Astrocyte of the cerebellum (primary cell): ENCODE measurements around the gene SLC12A8.

Source experiments
- DNase-seq: peaks from one replicate; pipeline ENCODE4 v3.0.0-alpha.2; 2011; ENCODE audit warnings: low read depth
- H3K4me3 ChIP-seq: 2 replicates; pipeline ENCODE4 v1.5.1; 2011; ENCODE audit warnings: mild to moderate bottlenecking, low read depth, low read length, moderate library complexity
- in situ Hi-C: cut with HindIII; loops from 2 replicates; pipeline ENCODE4 v1.10.0; 2017; ENCODE audit warnings: low sequenced_read_pairs
- TF ChIP-seq, protein P1 (sequence below): IDR thresholded peaks from 2 replicates; pipeline ENCODE4 v1.5.1; 2012; ENCODE audit warnings: low read length, low read depth, moderate library complexity, mild to moderate bottlenecking; ENCODE audit errors: missing control alignments

The SLC12A8 gene

DNA sequence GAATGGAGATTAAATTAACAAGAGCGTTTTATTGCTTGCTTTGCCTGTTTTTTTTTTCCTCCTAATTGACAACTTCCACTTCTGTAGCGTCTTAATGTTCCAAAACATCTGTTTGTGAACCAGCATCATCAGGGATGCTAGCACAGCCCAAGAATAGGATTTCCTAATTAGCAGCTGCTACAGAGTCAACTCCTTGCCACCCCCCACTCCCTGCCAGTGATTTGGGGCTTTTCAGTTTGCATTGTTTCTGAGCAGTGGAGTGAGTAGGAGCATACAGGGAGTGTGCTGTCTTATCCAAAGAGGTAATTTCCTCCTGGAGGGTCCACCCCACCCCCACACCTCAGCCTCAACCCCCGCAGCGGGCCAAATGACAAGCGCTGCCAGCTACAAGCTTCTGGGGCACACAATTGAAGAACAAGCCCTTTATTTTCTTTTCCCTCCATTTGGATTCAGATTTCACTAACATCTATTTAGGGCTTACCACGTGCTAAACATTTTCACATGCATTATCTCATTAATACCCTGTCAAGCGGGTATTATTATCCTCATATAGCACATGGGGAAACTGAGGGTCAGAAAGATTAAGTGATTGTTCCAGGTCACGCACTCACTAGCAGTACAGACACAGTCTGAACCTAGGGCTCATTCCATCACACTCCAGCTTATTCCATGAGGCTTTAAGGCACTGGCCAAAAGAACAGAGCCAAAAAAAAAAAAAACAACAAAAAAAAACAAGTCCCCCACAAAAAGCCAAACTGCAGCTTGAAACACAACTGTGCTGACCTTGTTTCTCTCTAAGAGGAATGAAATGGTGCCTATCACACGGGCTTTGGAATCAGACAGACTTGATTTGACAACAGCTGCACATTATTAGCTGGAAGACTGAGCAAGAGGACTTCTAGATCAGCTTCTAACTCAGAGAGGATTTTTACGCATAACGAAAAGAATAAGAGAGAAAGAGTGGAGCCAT lies 173.1 kb downstream of the SLC12A8 start:
- H3K4me3 ChIP-seq: no peak overlapping the region
- in situ Hi-C loops: no loop called here
- DNase-seq: no peak
- TF ChIP-seq, protein P1, sequence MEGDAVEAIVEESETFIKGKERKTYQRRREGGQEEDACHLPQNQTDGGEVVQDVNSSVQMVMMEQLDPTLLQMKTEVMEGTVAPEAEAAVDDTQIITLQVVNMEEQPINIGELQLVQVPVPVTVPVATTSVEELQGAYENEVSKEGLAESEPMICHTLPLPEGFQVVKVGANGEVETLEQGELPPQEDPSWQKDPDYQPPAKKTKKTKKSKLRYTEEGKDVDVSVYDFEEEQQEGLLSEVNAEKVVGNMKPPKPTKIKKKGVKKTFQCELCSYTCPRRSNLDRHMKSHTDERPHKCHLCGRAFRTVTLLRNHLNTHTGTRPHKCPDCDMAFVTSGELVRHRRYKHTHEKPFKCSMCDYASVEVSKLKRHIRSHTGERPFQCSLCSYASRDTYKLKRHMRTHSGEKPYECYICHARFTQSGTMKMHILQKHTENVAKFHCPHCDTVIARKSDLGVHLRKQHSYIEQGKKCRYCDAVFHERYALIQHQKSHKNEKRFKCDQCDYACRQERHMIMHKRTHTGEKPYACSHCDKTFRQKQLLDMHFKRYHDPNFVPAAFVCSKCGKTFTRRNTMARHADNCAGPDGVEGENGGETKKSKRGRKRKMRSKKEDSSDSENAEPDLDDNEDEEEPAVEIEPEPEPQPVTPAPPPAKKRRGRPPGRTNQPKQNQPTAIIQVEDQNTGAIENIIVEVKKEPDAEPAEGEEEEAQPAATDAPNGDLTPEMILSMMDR: no peak

DNA sequence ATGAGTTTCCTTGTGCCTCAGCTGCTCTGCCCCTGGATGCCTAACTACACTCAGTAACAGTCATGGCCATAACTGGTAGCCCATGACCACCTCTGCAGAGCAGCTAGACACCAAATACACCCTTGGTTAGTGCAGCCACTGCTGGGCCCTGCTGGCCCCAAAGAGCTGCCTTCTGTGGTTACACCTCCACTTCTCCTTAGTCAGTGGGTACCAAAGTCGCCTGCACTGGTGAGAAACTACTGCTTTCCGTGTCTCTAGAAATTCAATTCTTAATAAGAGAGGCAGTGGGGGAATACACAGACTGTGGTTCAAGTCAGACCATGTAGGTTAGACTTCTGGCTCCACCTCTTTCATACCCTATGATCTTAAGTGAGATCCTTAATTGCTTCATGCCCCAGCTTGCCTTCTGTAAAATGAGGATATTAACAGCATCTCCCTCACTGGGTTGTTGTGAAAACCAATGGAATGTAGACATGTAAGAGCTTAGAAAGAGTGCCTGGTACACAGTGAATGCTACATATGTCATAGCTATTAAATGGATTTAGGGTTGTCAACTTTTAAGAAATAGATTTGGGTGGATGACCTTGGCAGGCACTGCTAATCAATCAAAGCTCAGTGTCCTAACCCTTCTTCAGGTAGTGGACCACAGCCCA lies 174.9 kb downstream of the SLC12A8 start:
- H3K4me3 ChIP-seq: no peak overlapping the region
- DNase-seq: no peak
- in situ Hi-C loops: no loop called here
- TF ChIP-seq, protein P1: no peak

DNA sequence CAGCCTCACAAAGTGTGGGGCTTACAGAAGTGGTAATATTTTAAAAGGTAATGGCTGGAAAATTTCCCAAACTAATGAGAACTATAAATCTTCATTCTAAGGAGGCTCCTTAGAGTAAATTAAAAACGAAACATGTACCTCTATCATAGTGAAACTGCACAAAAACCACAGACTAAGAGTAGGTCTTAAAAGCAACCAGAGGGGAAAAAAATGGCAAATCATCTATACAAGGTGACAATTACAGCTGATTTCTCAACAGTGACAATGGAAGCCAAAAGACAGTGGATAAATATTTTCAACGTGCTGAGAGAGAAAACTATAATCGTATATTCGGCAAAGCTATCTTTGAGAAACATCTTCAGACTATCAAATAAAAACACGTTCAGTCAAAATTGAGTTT lies 177.3 kb downstream of the SLC12A8 start:
- in situ Hi-C loops: no loop called here
- no peak overlapping the region for H3K4me3 ChIP-seq
- no peak for DNase-seq
- TF ChIP-seq, protein P1: no peak

DNA sequence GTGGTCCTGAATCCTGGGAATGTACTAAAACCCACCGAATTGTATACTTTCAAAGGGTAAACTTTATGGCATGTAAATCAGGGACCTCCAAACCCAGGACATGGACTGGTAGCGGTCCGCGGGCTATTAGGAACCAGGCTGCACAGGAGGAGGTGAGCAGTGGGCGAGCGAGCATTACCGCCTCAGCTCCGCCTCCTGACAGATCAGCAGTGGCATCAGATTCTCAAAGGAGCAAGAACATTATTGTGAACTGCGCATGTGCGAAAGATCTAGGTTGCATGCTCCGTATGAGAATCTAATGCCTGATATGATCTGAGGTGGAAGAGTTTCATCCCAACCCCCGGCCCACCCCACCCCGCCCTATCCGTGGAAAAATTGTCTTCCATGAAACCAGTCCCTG lies 178.9 kb downstream of the SLC12A8 start:
- DNase-seq: no peak
- TF ChIP-seq, protein P1: no peak
- H3K4me3 ChIP-seq: no peak overlapping the region
- in situ Hi-C loops: no loop called here

DNA sequence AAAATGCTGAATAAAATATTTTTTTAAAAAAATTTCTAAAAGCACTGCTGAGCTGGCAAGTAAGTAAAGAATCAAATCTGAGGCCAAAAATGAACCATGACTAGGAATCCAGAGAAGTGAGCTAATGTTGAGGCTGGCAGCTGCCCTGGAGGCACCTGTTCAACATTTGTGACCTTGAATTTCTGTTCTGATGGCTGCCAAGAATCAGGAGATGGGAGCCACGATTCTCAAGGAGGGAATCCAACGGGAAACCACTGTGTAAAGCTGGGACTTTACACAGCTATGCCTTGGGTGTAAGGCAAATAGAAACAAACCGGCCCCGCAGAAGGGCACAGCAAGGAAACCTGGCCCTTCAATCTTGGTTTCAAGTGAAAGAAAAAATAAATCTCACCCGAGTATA lies 179.4 kb downstream of the SLC12A8 start:
- in situ Hi-C loops: no loop called here
- H3K4me3 ChIP-seq: no peak overlapping the region
- TF ChIP-seq, protein P1: no peak
- no peak for DNase-seq

DNA sequence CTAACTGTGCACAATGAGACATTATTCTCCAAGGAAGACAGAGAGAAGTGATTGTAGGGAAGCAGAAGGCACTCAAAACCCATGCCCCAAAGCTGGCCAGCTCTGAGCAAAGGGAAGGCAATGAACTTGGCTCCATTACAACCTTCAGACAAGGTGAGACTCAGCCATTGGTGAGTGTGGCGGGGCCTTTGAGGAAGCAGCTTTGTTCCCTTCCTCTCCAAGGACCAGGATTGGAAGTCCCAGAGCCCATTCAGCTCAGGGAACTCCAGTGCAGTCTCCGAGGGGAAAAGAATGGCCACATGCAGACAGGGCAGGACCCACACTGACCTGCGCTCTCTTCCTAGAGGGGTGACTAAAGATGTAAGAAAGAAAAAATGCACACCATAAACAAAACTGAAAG lies 179.9 kb downstream of the SLC12A8 start:
- in situ Hi-C loops: no loop called here
- no peak overlapping the region for H3K4me3 ChIP-seq
- TF ChIP-seq, protein P1: no peak
- DNase-seq: no peak
